Transverse colon (tissue), 3 donors: ENCODE measurements around the gene GMIP.

ENCODE experiments used
- CTCF ChIP-seq, 5 experiments: fragments of 200-600 bp in 3 of 5; fragments of 450-650 bp in 2 of 5; sonication (generic) in 3 of 5; IDR thresholded peaks; 1 replicate in 2 of 5; 2 replicates in 3 of 5; pipeline ENCODE4 v1.5.1; 2016 to 2017; ENCODE audit warnings: antibody characterized with exemption in 5 of 5, inconsistent platforms in 3 of 5, mild to moderate bottlenecking in 2 of 5, moderate library complexity in 1 of 5
- EP300 ChIP-seq: sonication (generic); formaldehyde crosslinking; IDR thresholded peaks from one replicate; pipeline ENCODE4 v1.6.1; 2017; ENCODE audit warnings: antibody characterized with exemption, low read depth

DNA sequence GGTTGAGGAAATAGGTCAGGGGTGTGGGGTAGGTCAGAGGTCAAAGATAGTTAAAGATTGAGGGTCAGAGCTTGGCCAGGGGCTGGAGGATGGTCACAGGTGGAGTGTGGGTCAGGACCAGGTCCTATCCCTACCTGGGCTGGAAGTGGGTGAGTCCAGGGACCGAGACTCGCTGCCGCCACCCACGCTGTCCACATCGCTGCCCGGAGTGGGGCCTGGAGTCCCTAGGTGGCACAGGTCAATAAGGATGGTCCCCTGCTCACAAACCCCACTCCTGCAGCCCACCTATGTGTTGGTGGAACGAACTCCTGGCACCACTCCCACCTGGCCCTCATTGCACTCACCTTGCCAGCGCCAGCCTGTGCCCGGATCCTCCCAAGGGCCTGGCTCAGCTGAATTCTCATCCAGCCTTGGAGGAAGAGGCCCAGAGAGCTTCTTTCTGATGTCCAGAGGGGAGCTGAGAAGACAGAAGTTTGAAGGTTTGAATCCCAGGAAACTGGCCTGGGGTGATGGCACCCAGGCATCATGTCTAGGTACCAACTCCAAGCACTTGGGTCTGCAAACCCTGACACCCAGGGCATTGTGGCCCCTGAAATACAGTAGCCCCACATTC is 6.8 kb downstream of the GMIP start:
- no peak for TF ChIP-seq CTCF (IDR thresholded peaks at IDR 0.05)
- TF ChIP-seq EP300, result no peak
